Measurements from ENCODE around the gene CDH13.

DNA sequence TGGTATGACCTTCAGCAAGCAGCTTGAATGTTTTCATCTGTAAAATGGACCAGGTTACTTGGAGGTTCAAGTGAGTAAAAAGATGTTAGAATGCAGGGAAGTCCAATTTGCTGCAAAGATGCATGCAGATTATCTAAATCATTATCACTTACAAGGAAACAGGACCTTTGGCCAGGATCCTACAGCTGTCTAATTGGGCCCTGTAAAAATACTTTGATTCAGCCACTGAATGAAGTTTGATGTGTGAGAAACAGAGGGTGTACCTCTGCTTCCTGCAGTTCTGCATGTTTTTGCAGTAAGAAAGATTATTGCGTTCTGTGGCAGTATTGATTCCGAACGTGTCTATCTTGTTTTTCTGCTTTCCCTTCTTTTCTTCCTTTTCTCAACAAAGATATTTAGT, 10.2 kb downstream of the CDH13 start:
- TF ChIP-seq, protein P1, sequence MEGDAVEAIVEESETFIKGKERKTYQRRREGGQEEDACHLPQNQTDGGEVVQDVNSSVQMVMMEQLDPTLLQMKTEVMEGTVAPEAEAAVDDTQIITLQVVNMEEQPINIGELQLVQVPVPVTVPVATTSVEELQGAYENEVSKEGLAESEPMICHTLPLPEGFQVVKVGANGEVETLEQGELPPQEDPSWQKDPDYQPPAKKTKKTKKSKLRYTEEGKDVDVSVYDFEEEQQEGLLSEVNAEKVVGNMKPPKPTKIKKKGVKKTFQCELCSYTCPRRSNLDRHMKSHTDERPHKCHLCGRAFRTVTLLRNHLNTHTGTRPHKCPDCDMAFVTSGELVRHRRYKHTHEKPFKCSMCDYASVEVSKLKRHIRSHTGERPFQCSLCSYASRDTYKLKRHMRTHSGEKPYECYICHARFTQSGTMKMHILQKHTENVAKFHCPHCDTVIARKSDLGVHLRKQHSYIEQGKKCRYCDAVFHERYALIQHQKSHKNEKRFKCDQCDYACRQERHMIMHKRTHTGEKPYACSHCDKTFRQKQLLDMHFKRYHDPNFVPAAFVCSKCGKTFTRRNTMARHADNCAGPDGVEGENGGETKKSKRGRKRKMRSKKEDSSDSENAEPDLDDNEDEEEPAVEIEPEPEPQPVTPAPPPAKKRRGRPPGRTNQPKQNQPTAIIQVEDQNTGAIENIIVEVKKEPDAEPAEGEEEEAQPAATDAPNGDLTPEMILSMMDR (IDR thresholded peaks at IDR 0.05; ENCODE audit: low read depth, low read length), result no peak
- no peak for TF ChIP-seq EZH2phosphoT487 (IDR thresholded peaks at IDR 0.05; ENCODE audit: low read depth)

All from OCI-LY3 (cell line).